ENCODE measurements around the gene KPNA2. TPM values are rescaled to one million over a fixed set of nuclear protein-coding genes. Genes with fewer than 3 reads are reported as not detected.

Gene KPNA2
- total and polyA plus RNA-seq, 2 of the 8 experiments (the other 6 are each of a cell fraction or from before 2014, with no cell fraction given) = 413 to 612 TPM

DNA sequence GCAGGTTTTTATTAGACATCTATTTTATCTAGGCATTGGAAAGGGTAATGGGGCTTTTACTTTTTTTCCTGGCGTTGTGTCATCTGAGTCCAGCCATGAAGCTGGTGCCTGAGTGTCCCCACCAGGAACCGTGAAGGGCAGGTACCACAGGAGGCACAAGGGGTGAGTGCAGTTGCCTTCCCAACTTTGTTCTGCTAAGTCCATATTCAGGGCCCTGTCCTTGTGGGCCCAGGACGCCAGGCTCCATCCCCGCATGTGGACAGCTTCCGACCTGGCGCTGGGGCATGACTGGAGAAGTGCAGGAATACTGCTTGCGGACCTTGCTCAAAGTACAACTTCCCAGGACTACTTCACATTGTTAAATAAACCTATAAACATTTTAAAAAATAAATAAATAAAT is 60.6 kb downstream of the KPNA2 start:
- Histone ChIP-seq H2BK20ac (ENCODE audit: low read length) (no peak overlapping the region), H3K27ac (ENCODE audit: low read depth, low read length) (no peak overlapping the region), H3K4me3 (ENCODE audit: extremely low read depth in 1 of 4, insufficient read depth in 2 of 4, low read depth in 3 of 4, low read length in 4 of 4) (no peak overlapping the region), H2AK5ac (ENCODE audit: low read depth, low read length) (no peak overlapping the region), H3K79me2 (ENCODE audit: control insufficient read depth in 1 of 2, insufficient read depth in 2 of 2, low read length in 2 of 2) (no peaks in the 10 kb centered on the region), H2BK15ac (ENCODE audit: low read length) (no peak overlapping the region), H2BK5ac (ENCODE audit: low read depth, low read length) (no peak overlapping the region), H3K4ac (replicated peaks; ENCODE audit: insufficient read length, low read depth, low read length) (no peak overlapping the region), H3K56ac (replicated peaks; ENCODE audit: insufficient read length, low read depth, low read length) (no peak overlapping the region), H4K91ac (replicated peaks; ENCODE audit: insufficient read length, low read length) (no peak overlapping the region), H3K27me3 (replicated peaks in 1 of 4; ENCODE audit: control insufficient read depth in 3 of 4, extremely low read depth in 1 of 4, insufficient read depth in 3 of 4, low read length in 3 of 4) (peaks cover 1 to 11% (median 9%) of the 10 kb centered on the region in 4 experiments), H4K5ac (ENCODE audit: insufficient read length, low read depth, low read length) (no peak overlapping the region), H3K18ac (ENCODE audit: extremely low read depth, low read length) (no peak overlapping the region), H2BK120ac (replicated peaks; ENCODE audit: low read depth, low read length) (no peak overlapping the region), H3K79me1 (ENCODE audit: low read depth, low read length) (no peaks in the 10 kb centered on the region), H3K14ac (ENCODE audit: insufficient read length) (no peak overlapping the region), H4K20me1 (replicated peaks in 1 of 2; ENCODE audit: control insufficient read depth in 1 of 2, insufficient read depth in 2 of 2, low read length in 2 of 2) (no peaks in the 10 kb centered on the region), H3K9me3 (ENCODE audit: insufficient read depth in 2 of 2, low read depth in 1 of 2, low read length in 1 of 2) (peaks cover 0 to 5% of the 10 kb centered on the region in 2 experiments; a peak in 1 of 4 replicates), H2BK12ac (ENCODE audit: low read depth, low read length) (no peak overlapping the region), H3K23me2 (ENCODE audit: low read depth, low read length) (peaks cover 2% of the 10 kb centered on the region; the same call in 1 of the 2 replicates), H4K8ac (ENCODE audit: extremely low read depth, insufficient read depth, low read length) (no peak overlapping the region), H3K23ac (ENCODE audit: insufficient read length) (no peak overlapping the region), H2AFZ (ENCODE audit: low read length) (no peak overlapping the region), H3K9ac (replicated peaks in 1 of 4; ENCODE audit: extremely low read depth in 1 of 4, low read depth in 3 of 4, low read length in 3 of 4) (no peak overlapping the region), H3K4me2 (ENCODE audit: insufficient read depth in 1 of 2, low read depth in 2 of 2, low read length in 2 of 2) (no peak overlapping the region), H3K4me1 (replicated peaks in 1 of 4; ENCODE audit: control insufficient read depth in 3 of 4, insufficient read depth in 4 of 4, low read length in 3 of 4) (peaks cover 0 to 2% (median under 1%) of the 10 kb centered on the region in 4 experiments; a peak in 1 of 7 replicates), H3K36me3 (ENCODE audit: control insufficient read depth in 2 of 4, insufficient read depth in 4 of 4, low read length in 3 of 4) (no peaks in the 10 kb centered on the region)
- WGBS, 2 experiments (ENCODE audit: extremely low coverage in 1 of 2, insufficient coverage in 1 of 2, insufficient read length in 1 of 2, insufficient replicate concordance in 2 of 2, low coverage in 1 of 2, low lambda C conversion rate in 2 of 2, missing lambda C conversion rate in 1 of 2) = 90% methylated on average over 7 of the region's 7 CpGs; no CpG with 5 or more reads in 1 of the 2 experiments
- ChIA-PET CTCF (ENCODE audit: partially characterized antibody) (interaction anchor here (0.9 to 1.7 kb wide), 3 partner anchors 13 to 104 kb away, joined by 3 read pairs; no protein-coding TSS in a partner anchor), POLR2A (ENCODE audit: partially characterized antibody) (no interaction called here)
- no peak for FAIRE-seq
- DNase-seq (ENCODE audit: low read depth in 1 of 2, low spot score in 2 of 2) = no peak
- TF ChIP-seq TAF7 (optimal IDR thresholded peaks at IDR 0.05; ENCODE audit: borderline replicate concordance, low read depth, low read length) (no peak), CEBPB (IDR thresholded peaks at IDR 0.05; ENCODE audit: low read depth, low read length) (no peak), BACH1 (IDR thresholded peaks at IDR 0.05; ENCODE audit: low read length) (no peak), FOSL1 (IDR thresholded peaks at IDR 0.05; ENCODE audit: insufficient read depth, low read depth, low read length) (no peak), RBBP5 (IDR thresholded peaks at IDR 0.05; ENCODE audit: borderline replicate concordance, low read depth, low read length) (no peak), HDAC6 (IDR thresholded peaks at IDR 0.05; ENCODE audit: low read depth, low read length) (no peak), SIN3A (conservative IDR thresholded peaks at IDR 0.05 in 1 of 2, IDR thresholded peaks at IDR 0.05 in 1 of 2; ENCODE audit: low read depth in 1 of 2, low read length in 2 of 2) (no peak), RXRA (IDR thresholded peaks at IDR 0.05; ENCODE audit: insufficient read depth, low read depth, low read length) (no peak), POU5F1 (IDR thresholded peaks at IDR 0.05; ENCODE audit: low read depth, low read length) (no peak), PHF8 (conservative IDR thresholded peaks at IDR 0.05; ENCODE audit: low read depth, low read length) (no peak), RFX5 (IDR thresholded peaks at IDR 0.05; ENCODE audit: borderline replicate concordance, low read depth, low read length) (no peak), RNF2 (IDR thresholded peaks at IDR 0.05; ENCODE audit: borderline replicate concordance, low read depth, low read length, missing control alignments, poor library complexity, severe bottlenecking) (no peak), TCF12 (IDR thresholded peaks at IDR 0.05; ENCODE audit: low read depth, low read length) (no peak), SP2 (IDR thresholded peaks at IDR 0.05; ENCODE audit: low read length) (no peak)

Measured in H1 (cell line).